ENCODE results near the gene SLC12A7.

SLC12A7 gene

GRCh38 chr5:1111727-1112289 is at the start of gene SLC12A7:
SLC12A7 (minus strand) TSS chr5:1112063; CDS start chr5:1111991, 72 bp downstream.
- H3F3A ChIP-seq (ENCODE audit: low read depth): no peaks in the 10 kb centered on the region
- peak within 1 kb of the TSS; percentile 82 for H3K4me3 ChIP-seq (ENCODE audit: low read length, poor library complexity, severe bottlenecking)

GRCh38 chr5:1161108-1161832 is 49.4 kb upstream of the SLC12A7 start:
- Histone ChIP-seq H3K9me2 (replicated peaks; ENCODE audit: low read depth, low read length) (no peaks in the 10 kb centered on the region), H3K36me3 (ENCODE audit: insufficient read depth, low read length) (no peaks in the 10 kb centered on the region), H3K4me2 (ENCODE audit: low read depth, low read length, poor library complexity, severe bottlenecking) (no peak overlapping the region), H3K4me3 (ENCODE audit: low read length, poor library complexity, severe bottlenecking) (no peak overlapping the region), H3K27me3 (ENCODE audit: insufficient read depth, low read length, poor library complexity, severe bottlenecking) (no peaks in the 10 kb centered on the region), H3K9ac (ENCODE audit: low read depth, low read length, poor library complexity, severe bottlenecking) (no peak overlapping the region), H3K9me3 (ENCODE audit: insufficient read depth, low read depth, low read length) (no peaks in the 10 kb centered on the region), H3K4me1 (ENCODE audit: insufficient read depth, low read length, poor library complexity, severe bottlenecking) (no peaks in the 10 kb centered on the region), H3K79me2 (ENCODE audit: insufficient read depth, low read length) (no peaks in the 10 kb centered on the region), H2AFZ (ENCODE audit: low read length) (no peak overlapping the region), H4K20me1 (ENCODE audit: insufficient read depth, low read length, poor library complexity, severe bottlenecking) (no peaks in the 10 kb centered on the region), H3F3A (ENCODE audit: low read depth) (0 out of 2 replicates have a peak, but pooled peaks cover 2% of the 10 kb centered on the region)
- TF ChIP-seq EZH2phosphoT487 (IDR thresholded peaks at IDR 0.05; ENCODE audit: borderline replicate concordance) (no peak), CTCF (conservative IDR thresholded peaks at IDR 0.05; ENCODE audit: low read length) (no peak)

More at GRCh38 chr5:1111727-1112289, at the start of gene SLC12A7:
- Histone ChIP-seq H3K36me3 (ENCODE audit: insufficient read depth, low read length) (no peaks in the 10 kb centered on the region), H2AFZ (ENCODE audit: low read length) (peak within 1 kb of the TSS; percentile 62), H3K79me2 (ENCODE audit: insufficient read depth, low read length) (peaks cover 30% of the 10 kb centered on the region; the same call in 1 of the 2 replicates), H4K20me1 (ENCODE audit: insufficient read depth, low read length, poor library complexity, severe bottlenecking) (no peaks in the 10 kb centered on the region), H3K9ac (ENCODE audit: low read depth, low read length, poor library complexity, severe bottlenecking) (peak within 1 kb of the TSS; percentile 82), H3K9me2 (replicated peaks; ENCODE audit: low read depth, low read length) (no peaks in the 10 kb centered on the region), H3K9me3 (ENCODE audit: insufficient read depth, low read depth, low read length) (no peaks in the 10 kb centered on the region), H3K4me1 (ENCODE audit: insufficient read depth, low read length, poor library complexity, severe bottlenecking) (peaks cover 26% of the 10 kb centered on the region), H3K27me3 (ENCODE audit: insufficient read depth, low read length, poor library complexity, severe bottlenecking) (no peaks in the 10 kb centered on the region), H3K4me2 (ENCODE audit: low read depth, low read length, poor library complexity, severe bottlenecking) (peak within 1 kb of the TSS; percentile 92)
- TF ChIP-seq CTCF (conservative IDR thresholded peaks at IDR 0.05; ENCODE audit: low read length) (no peak), EZH2phosphoT487 (IDR thresholded peaks at IDR 0.05; ENCODE audit: borderline replicate concordance) (no peak)

- Histone ChIP-seq H3K9ac (ENCODE audit: low read depth, low read length, poor library complexity, severe bottlenecking) (no peak overlapping the region), H3K36me3 (ENCODE audit: insufficient read depth, low read length) (no peaks in the 10 kb centered on the region), H3K4me1 (ENCODE audit: insufficient read depth, low read length, poor library complexity, severe bottlenecking) (no peaks in the 10 kb centered on the region), H3F3A (ENCODE audit: low read depth) (0 out of 2 replicates have a peak, but pooled peaks cover 2% of the 10 kb centered on the region), H3K79me2 (ENCODE audit: insufficient read depth, low read length) (no peaks in the 10 kb centered on the region), H3K4me2 (ENCODE audit: low read depth, low read length, poor library complexity, severe bottlenecking) (no peak overlapping the region), H3K9me2 (replicated peaks; ENCODE audit: low read depth, low read length) (no peaks in the 10 kb centered on the region), H3K4me3 (ENCODE audit: low read length, poor library complexity, severe bottlenecking) (no peak overlapping the region), H4K20me1 (ENCODE audit: insufficient read depth, low read length, poor library complexity, severe bottlenecking) (no peaks in the 10 kb centered on the region), H3K9me3 (ENCODE audit: insufficient read depth, low read depth, low read length) (no peaks in the 10 kb centered on the region), H2AFZ (ENCODE audit: low read length) (no peak overlapping the region), H3K27me3 (ENCODE audit: insufficient read depth, low read length, poor library complexity, severe bottlenecking) (no peaks in the 10 kb centered on the region)
- no peak for TF ChIP-seq EZH2phosphoT487 (IDR thresholded peaks at IDR 0.05; ENCODE audit: borderline replicate concordance)
- no peak for TF ChIP-seq CTCF (conservative IDR thresholded peaks at IDR 0.05; ENCODE audit: low read length)
Observed at GRCh38 chr5:1159774-1160406, 48.0 kb upstream of the SLC12A7 start.

Measured in Loucy (cell line).